GM18951 (cell line): Measurements from ENCODE around the gene GALNT18.

Experiments used
- POLR2A ChIP-seq: IDR thresholded peaks from 4 replicates; pipeline ENCODE4 v1.6.1; 2011; ENCODE audit warnings: mild to moderate bottlenecking; ENCODE audit not compliant: insufficient read length, insufficient read depth; ENCODE audit errors: extremely low read depth
- in situ Hi-C: fragments of 300-500 bp; cut with MboI; formaldehyde crosslinking; loops from one replicate; pipeline ENCODE4 v1.12.0; 2022; ENCODE audit warnings: low sequenced_read_pairs, mixed read lengths, inconsistent platforms; ENCODE audit not compliant: unreplicated experiment

Gene GALNT18

GRCh38 chr11:11520231-11521015, 101.4 kb downstream of the GALNT18 start:
- in situ Hi-C loops = no loop called here
- TF ChIP-seq POLR2A = no peak

- TF ChIP-seq POLR2A = no peak
- in situ Hi-C loops = no loop called here
Measured at GRCh38 chr11:11519184-11519583, 102.6 kb downstream of the GALNT18 start.

- TF ChIP-seq POLR2A = no peak
- in situ Hi-C loops = no loop called here
Measured at GRCh38 chr11:11514246-11514645, 107.6 kb downstream of the GALNT18 start.

- in situ Hi-C loops = no loop called here
- no peak for TF ChIP-seq POLR2A
Measured at GRCh38 chr11:11513422-11513821, 108.4 kb downstream of the GALNT18 start.

- in situ Hi-C loops = no loop called here
- TF ChIP-seq POLR2A = no peak
Measured at GRCh38 chr11:11512929-11513328, 108.9 kb downstream of the GALNT18 start.

- in situ Hi-C loops = no loop called here
- no peak for TF ChIP-seq POLR2A
Measured at GRCh38 chr11:11512502-11512901, 109.3 kb downstream of the GALNT18 start.

GRCh38 chr11:11512090-11512489, 109.7 kb downstream of the GALNT18 start:
- in situ Hi-C loops = no loop called here
- TF ChIP-seq POLR2A = no peak

GRCh38 chr11:11510939-11511338, 110.9 kb downstream of the GALNT18 start:
- no peak for TF ChIP-seq POLR2A
- in situ Hi-C loops = no loop called here

- no peak for TF ChIP-seq POLR2A
- in situ Hi-C loops = no loop called here
Measured at GRCh38 chr11:11505692-11506091, 116.1 kb downstream of the GALNT18 start.

- TF ChIP-seq POLR2A = no peak
- in situ Hi-C loops = no loop called here
Measured at GRCh38 chr11:11505190-11505589, 116.6 kb downstream of the GALNT18 start.

GRCh38 chr11:11504071-11504470, 117.7 kb downstream of the GALNT18 start:
- in situ Hi-C loops = no loop called here
- no peak for TF ChIP-seq POLR2A

- in situ Hi-C loops = no loop called here
Measured at GRCh38 chr11:11502263-11502861, 119.4 kb downstream of the GALNT18 start.

GRCh38 chr11:11501546-11502262, 120.1 kb downstream of the GALNT18 start:
- in situ Hi-C loops = no loop called here
- TF ChIP-seq POLR2A = no peak

More at GRCh38 chr11:11502263-11502861, 119.4 kb downstream of the GALNT18 start:
- TF ChIP-seq POLR2A = no peak

- in situ Hi-C loops = no loop called here
- no peak for TF ChIP-seq POLR2A
Measured at GRCh38 chr11:11500744-11501487, 120.9 kb downstream of the GALNT18 start.
